Fibroblast of mammary gland (primary cell): ENCODE data around the gene MXD3.

Source experiments
- DNase-seq: peaks from one replicate; pipeline ENCODE4 v3.0.0-alpha.2; 2010; ENCODE audit warnings: low read depth
- H3K4me3 ChIP-seq: 2 replicates; pipeline ENCODE4 v1.5.1; 2011; ENCODE audit warnings: low read depth, mild to moderate bottlenecking, low read length, moderate library complexity; ENCODE audit not compliant: control insufficient read depth
- TF ChIP-seq, protein P1 (sequence below): conservative IDR thresholded peaks from 2 replicates; pipeline ENCODE4 v1.5.1; 2011; ENCODE audit warnings: low read depth, low read length, inconsistent platforms; ENCODE audit not compliant: control insufficient read depth, insufficient read depth

MXD3 gene

GRCh38 chr5:177357146-177357458 lies 45.4 kb upstream of the MXD3 start:
- no peak overlapping the region for H3K4me3 ChIP-seq
- TF ChIP-seq, protein P1, sequence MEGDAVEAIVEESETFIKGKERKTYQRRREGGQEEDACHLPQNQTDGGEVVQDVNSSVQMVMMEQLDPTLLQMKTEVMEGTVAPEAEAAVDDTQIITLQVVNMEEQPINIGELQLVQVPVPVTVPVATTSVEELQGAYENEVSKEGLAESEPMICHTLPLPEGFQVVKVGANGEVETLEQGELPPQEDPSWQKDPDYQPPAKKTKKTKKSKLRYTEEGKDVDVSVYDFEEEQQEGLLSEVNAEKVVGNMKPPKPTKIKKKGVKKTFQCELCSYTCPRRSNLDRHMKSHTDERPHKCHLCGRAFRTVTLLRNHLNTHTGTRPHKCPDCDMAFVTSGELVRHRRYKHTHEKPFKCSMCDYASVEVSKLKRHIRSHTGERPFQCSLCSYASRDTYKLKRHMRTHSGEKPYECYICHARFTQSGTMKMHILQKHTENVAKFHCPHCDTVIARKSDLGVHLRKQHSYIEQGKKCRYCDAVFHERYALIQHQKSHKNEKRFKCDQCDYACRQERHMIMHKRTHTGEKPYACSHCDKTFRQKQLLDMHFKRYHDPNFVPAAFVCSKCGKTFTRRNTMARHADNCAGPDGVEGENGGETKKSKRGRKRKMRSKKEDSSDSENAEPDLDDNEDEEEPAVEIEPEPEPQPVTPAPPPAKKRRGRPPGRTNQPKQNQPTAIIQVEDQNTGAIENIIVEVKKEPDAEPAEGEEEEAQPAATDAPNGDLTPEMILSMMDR, result no peak
- DNase-seq, result no peak

- TF ChIP-seq, protein P1, result no peak
- no peak for DNase-seq
Observed at GRCh38 chr5:177356746-177357145, 45.0 kb upstream of the MXD3 start.

GRCh38 chr5:177355868-177356168 lies 44.1 kb upstream of the MXD3 start:
- TF ChIP-seq, protein P1, result no peak
- DNase-seq, result no peak
- no peak overlapping the region for H3K4me3 ChIP-seq

More at GRCh38 chr5:177356746-177357145, 45.0 kb upstream of the MXD3 start:
- no peak overlapping the region for H3K4me3 ChIP-seq

DNA sequence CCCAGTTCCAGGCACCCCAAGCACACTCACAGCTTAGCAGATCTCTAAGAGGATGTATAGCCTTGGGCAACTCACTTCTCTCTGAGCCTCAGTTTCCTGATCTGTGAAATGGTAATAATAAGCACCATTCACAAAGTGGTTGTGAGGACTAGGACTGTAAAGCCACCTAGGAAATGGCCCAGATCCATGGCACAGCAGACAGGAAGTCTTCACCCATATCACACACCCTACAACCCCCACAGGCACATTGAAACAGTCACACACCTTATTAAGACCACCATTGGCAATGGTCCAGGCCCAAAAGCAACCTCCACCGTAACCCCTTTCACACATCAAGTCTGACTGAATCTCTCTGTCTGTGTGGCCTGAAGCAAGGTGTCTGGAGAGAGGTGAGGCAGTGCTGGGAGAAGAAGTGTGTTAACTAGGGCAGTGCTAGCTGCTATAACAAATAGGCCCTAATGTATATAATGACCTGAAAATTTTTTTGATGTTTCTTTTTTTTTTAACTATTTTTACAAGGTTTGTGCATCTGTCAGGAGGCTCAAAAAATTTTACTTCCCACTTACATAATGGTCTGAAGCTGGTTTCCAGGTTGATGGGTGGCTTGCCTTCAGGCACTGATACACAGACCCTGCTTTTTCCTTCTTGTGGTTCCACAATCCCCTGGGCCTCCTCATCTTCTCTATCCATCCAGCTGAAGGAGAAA lies 43.6 kb upstream of the MXD3 start:
- TF ChIP-seq, protein P1, result no peak
- no peak overlapping the region for H3K4me3 ChIP-seq

GRCh38 chr5:177354711-177355110 lies 43.0 kb upstream of the MXD3 start:
- no peak overlapping the region for H3K4me3 ChIP-seq
- no peak for DNase-seq
- TF ChIP-seq, protein P1, result no peak

More for the DNA sequence above, 43.6 kb upstream of the MXD3 start:
- DNase-seq, result no peak

- TF ChIP-seq, protein P1, result no peak
- no peak for DNase-seq
- H3K4me3 ChIP-seq, result no peak overlapping the region
Observed at GRCh38 chr5:177354256-177354655, 42.6 kb upstream of the MXD3 start.

GRCh38 chr5:177353093-177353492 lies 41.4 kb upstream of the MXD3 start:
- H3K4me3 ChIP-seq, result no peak overlapping the region
- TF ChIP-seq, protein P1, result no peak
- DNase-seq, result no peak
